K562 (cell line): Measurements from ENCODE around the gene TMEM132C. TPM values are rescaled to one million over a fixed set of nuclear protein-coding genes. Genes with fewer than 3 reads are reported as not detected.

ENCODE experiments used
- ATAC-seq: fragments of 200-7000 bp; cut with Tn5 transposase; 3 replicates; pipeline ENCODE4 v1.9.1; 2020; ENCODE audit warnings: moderate library complexity
- BruUV-seq: library from RNA; stranded (reverse); fragments of 400-500 nt; replicated peaks from 2 replicates; lab custom pipeline; 2021; lab: Mats Ljungman, UMichigan
- CTCF ChIA-PET: fragments of 300-600 bp; formaldehyde crosslinking; extraction: SDS; loops from one replicate; lab custom pipeline; 2021; ENCODE audit warnings: low intra/inter-chr PET ratio; lab: Yijun Ruan, JAX
- POLR2A ChIA-PET: fragments of 300-600, 350-650 bp; sonication (Branson Sonifier 250); formaldehyde crosslinking; extraction: SDS; loops from one replicate; lab custom pipeline; 2021; ENCODE audit warnings: antibody characterized with exemption, inconsistent platforms; lab: Yijun Ruan, JAX
- DNase-seq, 4 experiments: peaks; one replicate each; pipeline versions ENCODE4 v3.0.0 to v3.0.0-alpha.2; 2011 to 2018; ENCODE audit warnings: low spot score in 3 of 4, mixed read lengths in 3 of 4; ENCODE audit errors: extremely low read depth in 1 of 4
- FAIRE-seq: peaks from 2 replicates; lab custom pipeline; 2011; peaks lifted over from hg19 to GRCh38; lab: Jason Lieb, UNC
- H2AFZ ChIP-seq: 2 replicates; pipeline ENCODE4 v1.6.0; 2011; ENCODE audit warnings: low read depth, low read length, control low read depth, inconsistent platforms
- H3K27ac ChIP-seq: fragments of 200-600 bp; 3 replicates; pipeline ENCODE4 v1.8.0; 2011; ENCODE audit warnings: low read depth, mild to moderate bottlenecking, control low read depth, inconsistent platforms, low read length, moderate library complexity, mixed read lengths; ENCODE audit errors: extremely low read depth
- H3K27me3 ChIP-seq, 2 experiments: fragments of 300-600 bp in 1 of 2; 2 replicates in 1 of 2; 3 replicates in 1 of 2; pipeline versions ENCODE4 v1.6.0 to v1.8.0; 2011; ENCODE audit warnings: inconsistent platforms in 2 of 2, low read length in 2 of 2, mild to moderate bottlenecking in 1 of 2, mixed read lengths in 1 of 2, moderate library complexity in 1 of 2; ENCODE audit not compliant: control insufficient read depth in 2 of 2, insufficient read depth in 2 of 2
- H3K36me3 ChIP-seq: fragments of 300-600 bp; 3 replicates; pipeline ENCODE4 v1.8.0; 2011; ENCODE audit warnings: mild to moderate bottlenecking, low read length, inconsistent platforms; ENCODE audit not compliant: control insufficient read depth, insufficient read depth
- H3K4me1 ChIP-seq, 2 experiments: fragments of 200-600 bp in 1 of 2; replicated peaks in 1 of 2; 2 replicates in 1 of 2; 3 replicates in 1 of 2; pipeline versions ENCODE4 v1.5.1 to v1.8.0; 2011; ENCODE audit warnings: inconsistent platforms in 2 of 2, low read length in 2 of 2, mild to moderate bottlenecking in 1 of 2, mixed read lengths in 1 of 2, moderate library complexity in 1 of 2; ENCODE audit not compliant: control insufficient read depth in 2 of 2, insufficient read depth in 2 of 2
- H3K4me2 ChIP-seq: 2 replicates; pipeline ENCODE4 v1.6.1; 2011; ENCODE audit warnings: low read length, control low read depth, inconsistent platforms, mixed read lengths; ENCODE audit not compliant: insufficient read depth
- H3K4me3 ChIP-seq: fragments of 200-600 bp; sonication (generic), shearing (Covaris generic); 2 replicates; pipeline ENCODE4 v1.5.1; 2016; ENCODE audit warnings: control low read depth, inconsistent platforms
- H3K79me2 ChIP-seq: fragments of 200-600 bp; 3 replicates; pipeline ENCODE4 v1.8.0; 2011; ENCODE audit warnings: low read length, inconsistent platforms; ENCODE audit not compliant: control insufficient read depth, insufficient read depth
- H3K9ac ChIP-seq, 2 experiments: 2 replicates each; pipeline versions ENCODE4 v1.6.0 to v1.6.1; 2011; ENCODE audit warnings: low read depth in 2 of 2, low read length in 2 of 2, control low read depth in 1 of 2, inconsistent platforms in 1 of 2, mild to moderate bottlenecking in 1 of 2, mixed read lengths in 1 of 2; ENCODE audit not compliant: insufficient read depth in 1 of 2
- H3K9me1 ChIP-seq: one replicate; pipeline ENCODE4 v1.6.0; 2011; ENCODE audit warnings: inconsistent platforms, mild to moderate bottlenecking, low read length, moderate library complexity; ENCODE audit not compliant: control insufficient read depth, insufficient read depth
- H3K9me3 ChIP-seq: replicated peaks from 2 replicates; pipeline ENCODE4 v1.5.1; 2011; ENCODE audit warnings: low read depth, low read length, inconsistent platforms; ENCODE audit not compliant: control insufficient read depth, insufficient read depth
- H4K20me1 ChIP-seq: replicated peaks from 2 replicates; pipeline ENCODE4 v1.6.1; 2011; ENCODE audit warnings: low read length, inconsistent platforms, mixed read lengths; ENCODE audit not compliant: control insufficient read depth, insufficient read depth
- BRF1 ChIP-seq: IDR thresholded peaks from 3 replicates; pipeline ENCODE4 v1.6.1; 2011; ENCODE audit warnings: borderline replicate concordance, mild to moderate bottlenecking; ENCODE audit not compliant: insufficient read length; ENCODE audit errors: extremely low read depth
- CAMTA2 ChIP-seq: fragments of 250-450 bp; sonication (Bioruptor Pico); conservative IDR thresholded peaks from 2 replicates; pipeline ENCODE4 v1.5.1; 2022
- CEBPG ChIP-seq, 3 experiments: fragments of 200-800 bp in 1 of 3; sonication (Bioruptor generic) in 1 of 3; sonication (generic) in 1 of 3; formaldehyde crosslinking in 1 of 3; IDR thresholded peaks in 2 of 3; conservative IDR thresholded peaks in 1 of 3; 2 replicates each; pipeline versions ENCODE4 v1.6.1 to v1.8.0; 2016 to 2022; ENCODE audit warnings: missing compliant biosample characterization in 2 of 3, missing genetic modification characterization in 2 of 3, mild to moderate bottlenecking in 1 of 3, missing genetic modification reagents in 1 of 3
- MAFG ChIP-seq: fragments of 450-650 bp; conservative IDR thresholded peaks from 2 replicates; pipeline ENCODE4 v1.6.1; 2016; ENCODE audit warnings: missing genetic modification characterization, missing compliant biosample characterization
- NUFIP1 ChIP-seq: fragments of 450-650 bp; IDR thresholded peaks from 2 replicates; pipeline ENCODE4 v1.6.1; 2018; ENCODE audit not compliant: partially characterized antibody
- RBBP5 ChIP-seq: fragments of 200-600 bp; sonication (generic); IDR thresholded peaks from 2 replicates; pipeline ENCODE4 v1.6.1; 2012; ENCODE audit warnings: borderline replicate concordance, mild to moderate bottlenecking, low read length, control low read depth, inconsistent platforms; ENCODE audit not compliant: insufficient read depth, poor library complexity, severe bottlenecking
- ZNF324 ChIP-seq: fragments of 250-450 bp; sonication (Bioruptor Pico); IDR thresholded peaks from 2 replicates; pipeline ENCODE4 v1.4.0; 2020; ENCODE audit warnings: mild to moderate bottlenecking
- ZNF830 ChIP-seq: fragments of 250-450 bp; sonication (Bioruptor Pico); IDR thresholded peaks from 2 replicates; pipeline ENCODE4 v1.5.0; 2021; ENCODE audit warnings: mild to moderate bottlenecking
- WGBS: fragments of 100-300 bp; shearing (Covaris generic); methylation state at CpG from one replicate; pipeline ENCODE4 v1.1.6; 2016; ENCODE audit warnings: low coverage, mixed read lengths; ENCODE audit not compliant: insufficient coverage; ENCODE audit errors: missing lambda C conversion rate; 5-methylcytosine and 5-hydroxymethylcytosine counted together
- in situ Hi-C: fragments of 300-500 bp; cut with MboI; formaldehyde crosslinking; loops from 4 replicates; pipeline ENCODE4 v1.15.0; 2018; ENCODE audit warnings: inconsistent platforms, mixed read lengths
- intact Hi-C: fragments of 100-400 bp; cut with micrococcal nuclease; formaldehyde crosslinking; loops from 2 replicates; pipeline ENCODE4 v1.14.2; 2022
- polyA plus RNA-seq, 8 experiments: library from polyadenylated mRNA; depleted of rRNA in 4 of 8; stranded (reverse) in 5 of 8; unstranded in 3 of 8; fragments of >200 nt; fragmentation: Nextera tagmentation in 2 of 8; fragmentation: Illumina TruSeq in 1 of 8; extraction: Ambion mirVana in 2 of 8; extraction: Trizol in 1 of 8; gene quantifications; 2 replicates each; pipeline versions ENCODE4 v1.2.1 to v1.2.3, GENCODE V29; 2011 to 2014; ENCODE audit warnings: inconsistent platforms in 1 of 8, missing spikeins in 1 of 8
- total RNA-seq, 7 experiments: library from RNA; depleted of rRNA in 6 of 7; stranded (reverse); fragments of >200 nt in 6 of 7; fragmentation: Illumina TruSeq in 2 of 7; extraction: Trizol in 2 of 7; gene quantifications; 2 replicates each; pipeline versions ENCODE4 v1.2.1 to v1.2.3, GENCODE V29; 2011 to 2021; ENCODE audit warnings: low replicate concordance in 1 of 7
- TF ChIP-seq, protein P1 (sequence below): fragments of 250-450 bp; sonication (Bioruptor Pico); IDR thresholded peaks from 2 replicates; pipeline ENCODE4 v1.6.1; 2021; ENCODE audit warnings: mild to moderate bottlenecking

Gene TMEM132C
- total and polyA plus RNA-seq, 9 of the 15 experiments (the other 6 are each of a cell fraction or from before 2014, with no cell fraction given), result not detected

DNA sequence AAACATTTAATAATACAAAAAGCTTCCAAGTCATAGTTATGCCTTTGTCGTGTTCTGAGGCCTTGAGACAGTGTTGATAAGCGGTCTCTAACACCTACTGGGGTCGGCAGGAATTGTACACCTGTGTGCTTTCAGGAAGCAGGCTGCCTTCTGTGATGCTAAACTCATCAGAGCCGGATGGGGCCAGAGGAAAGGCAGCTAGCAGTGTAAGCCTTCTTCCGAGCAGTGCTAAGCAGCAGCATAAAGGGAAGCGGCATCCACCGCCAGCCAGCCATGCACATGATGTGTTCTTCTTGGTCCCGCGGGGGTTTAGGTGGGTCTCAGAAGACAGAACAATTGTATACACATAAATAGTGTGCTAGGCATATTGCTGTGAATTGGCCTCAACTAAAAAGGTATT is 397.5 kb downstream of the TMEM132C start:
- POLR2A ChIA-PET, result no interaction called here
- Histone ChIP-seq H3K4me3 (no peak overlapping the region), H2AFZ (no peak overlapping the region), H3K27ac (no peak overlapping the region), H4K20me1 (no peaks in the 10 kb centered on the region; the same call in 1 of the 2 replicates), H3K9ac (no peak overlapping the region), H3K9me3 (no peaks in the 10 kb centered on the region), H3K9me1 (no peaks in the 10 kb centered on the region), H3K4me1 (no peaks in the 10 kb centered on the region), H3K27me3 (peaks cover 0 to 9% of the 10 kb centered on the region in 2 experiments; a peak in 1 of 5 replicates), H3K4me2 (no peak overlapping the region), H3K79me2 (no peaks in the 10 kb centered on the region), H3K36me3 (no peaks in the 10 kb centered on the region)
- ATAC-seq, result no peak
- CTCF ChIA-PET, result interaction anchor here (0.5 kb wide), 1 partner anchor 19 kb away, joined by 4 read pairs; no protein-coding TSS in a partner anchor
- 3% methylated on average over 8 of the region's 9 CpGs for WGBS
- no peak for TF ChIP-seq NUFIP1
- TF ChIP-seq CEBPG (CRISPR knock-in tag; IDR thresholded peaks at IDR 0.05), result no peak
- TF ChIP-seq CEBPG (tag; conservative IDR thresholded peaks at IDR 0.05 in 1 of 2, IDR thresholded peaks at IDR 0.05 in 1 of 2), result no peak
- no peak for TF ChIP-seq MAFG
- TF ChIP-seq ZNF324, result no peak
- no peak for TF ChIP-seq BRF1
- no peak for TF ChIP-seq CAMTA2 (CRISPR knock-in tag)
- no peak for TF ChIP-seq RBBP5
- TF ChIP-seq, protein P1, sequence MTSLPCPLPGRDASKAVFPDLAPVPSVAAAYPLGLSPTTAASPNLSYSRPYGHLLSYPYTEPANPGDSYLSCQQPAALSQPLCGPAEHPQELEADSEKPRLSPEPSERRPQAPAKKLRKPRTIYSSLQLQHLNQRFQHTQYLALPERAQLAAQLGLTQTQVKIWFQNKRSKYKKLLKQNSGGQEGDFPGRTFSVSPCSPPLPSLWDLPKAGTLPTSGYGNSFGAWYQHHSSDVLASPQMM, result no peak
- no peak for TF ChIP-seq ZNF830 (CRISPR knock-in tag)
- FAIRE-seq, result no peak
- no TSS peak for BruUV-seq
- no peak for DNase-seq
- intact Hi-C loops, result no loop called here
- in situ Hi-C loops, result no loop called here
